CD4-positive, alpha-beta T cell (primary cell): ENCODE data around the gene KANK4. TPM values are rescaled to one million over a fixed set of nuclear protein-coding genes. Genes with fewer than 3 reads are reported as not detected.
A peak's percentile ranks its signal among the peaks of the same experiment; 100 is the strongest.

Source experiments
- ATAC-seq: fragments of 200-7000 bp; cut with Tn5 transposase; one replicate; pipeline ENCODE4 v1.10.0; 2022; ENCODE audit warnings: mild to moderate bottlenecking; ENCODE audit not compliant: poor library complexity
- CTCF ChIA-PET: fragments of 350-600 bp; sonication (Branson Sonifier 250); formaldehyde crosslinking; loops from one replicate; lab custom pipeline; 2021; ENCODE audit warnings: antibody characterized with exemption, inconsistent platforms; lab: Charles Lee
- POLR2A ChIA-PET: fragments of 350-600 bp; sonication (Branson Sonifier 250); formaldehyde crosslinking; loops from one replicate; lab custom pipeline; 2021; ENCODE audit warnings: antibody characterized with exemption, inconsistent platforms; lab: Charles Lee
- DNase-seq, 14 experiments: peaks; one replicate each; pipeline ENCODE4 v3.0.0-alpha.2; 2013 to 2020; ENCODE audit warnings: mixed read lengths in 2 of 14
- H3K27ac ChIP-seq, 2 donors: one replicate each; pipeline versions ENCODE4 v1.5.1 to v1.7.0; 2013; ENCODE audit warnings: low read length in 2 of 2, low read depth in 1 of 2, mild to moderate bottlenecking in 1 of 2
- H3K27me3 ChIP-seq, 2 experiments: 1 replicate in 1 of 2; 2 replicates in 1 of 2; pipeline versions ENCODE4 v1.6.1 to v1.7.0; 2013; ENCODE audit warnings: low read length in 2 of 2, control low read depth in 1 of 2, mild to moderate bottlenecking in 1 of 2, moderate library complexity in 1 of 2; ENCODE audit not compliant: insufficient read depth in 2 of 2, control insufficient read depth in 1 of 2
- H3K36me3 ChIP-seq: one replicate; pipeline ENCODE4 v1.6.1; 2013; ENCODE audit warnings: low read length, control low read depth; ENCODE audit not compliant: insufficient read depth
- H3K4me1 ChIP-seq: one replicate; pipeline ENCODE4 v1.6.1; 2013; ENCODE audit warnings: low read length, control low read depth; ENCODE audit not compliant: insufficient read depth
- H3K4me3 ChIP-seq: one replicate; pipeline ENCODE4 v1.5.1; 2013; ENCODE audit warnings: mild to moderate bottlenecking, low read length, moderate library complexity
- H3K9me3 ChIP-seq, 2 experiments: 1 replicate in 1 of 2; 2 replicates in 1 of 2; pipeline versions ENCODE4 v1.6.1 to v1.7.0; 2013; ENCODE audit warnings: low read length in 2 of 2, mild to moderate bottlenecking in 2 of 2, control low read depth in 1 of 2, moderate library complexity in 1 of 2; ENCODE audit not compliant: control insufficient read depth in 1 of 2, insufficient read depth in 1 of 2
- H3K27ac Mint-ChIP-seq: one replicate; pipeline ENCODE4 v1.8.0; 2020; ENCODE audit warnings: mixed read lengths
- H3K27me3 Mint-ChIP-seq: one replicate; pipeline ENCODE4 v1.8.0; 2021; ENCODE audit warnings: mixed read lengths
- H3K36me3 Mint-ChIP-seq: one replicate; pipeline ENCODE4 v1.8.0; 2021; ENCODE audit warnings: low read depth, mixed read lengths
- H3K4me1 Mint-ChIP-seq: one replicate; pipeline ENCODE4 v1.8.0; 2021; ENCODE audit warnings: low read depth, mixed read lengths
- H3K4me3 Mint-ChIP-seq: one replicate; pipeline ENCODE4 v1.8.0; 2020; ENCODE audit warnings: mild to moderate bottlenecking, mixed read lengths
- H3K9me3 Mint-ChIP-seq: one replicate; pipeline ENCODE4 v1.8.0; 2020; ENCODE audit warnings: mixed read lengths
- intact Hi-C, 2 experiments: fragments of 100-400 bp; cut with DNase I in 1 of 2; cut with micrococcal nuclease in 1 of 2; formaldehyde crosslinking; loops; one replicate each; pipeline versions ENCODE4 v1.15.1 to v1.9.0; 2023 to 2025; cut with DNase I, micrococcal nuclease
- total RNA-seq, 174 experiments: library from RNA in 2 of 174; stranded (reverse) in 2 of 174; gene quantifications; one replicate each; pipeline ENCODE4 v1.2.3 and lab custom pipeline; 2021 to 2026
- TF ChIP-seq, protein P1 (sequence below): fragments of 200-600 bp; IDR thresholded peaks from one replicate; pipeline ENCODE4 v1.8.0; 2022; ENCODE audit warnings: antibody characterized with exemption, mild to moderate bottlenecking

The KANK4 gene
- total RNA-seq, 2 experiments from 2014 or later: not detected

DNA sequence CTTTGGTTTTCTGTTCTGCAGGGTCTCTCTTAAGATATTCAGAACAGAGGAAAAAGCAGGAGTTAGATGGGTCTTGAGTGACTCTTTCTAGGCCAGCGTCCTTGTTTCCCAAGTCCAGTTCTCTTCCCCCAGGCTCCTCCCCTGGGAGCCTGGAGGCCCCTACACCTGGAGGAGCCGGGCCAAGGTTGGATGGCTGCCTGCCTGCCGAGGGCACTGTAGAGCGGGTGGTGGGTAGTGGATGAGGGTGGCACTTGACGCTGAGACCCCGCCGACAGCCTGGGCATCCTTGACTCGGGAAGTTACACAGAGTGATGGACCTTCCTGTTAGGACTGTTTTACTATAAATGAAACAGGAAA lies 17.4 kb upstream of the KANK4 start:
- intact Hi-C loops: no loop called here
- ChIA-PET POLR2A (no interaction called here), CTCF (no interaction called here)
- Histone ChIP-seq H3K36me3 (no peaks in the 10 kb centered on the region), H3K4me1 (no peaks in the 10 kb centered on the region), H3K27me3 (no peaks in the 10 kb centered on the region), H3K27ac (no peak overlapping the region), H3K4me3 (no peak overlapping the region), H3K9me3 (no peaks in the 10 kb centered on the region)
- DNase-seq (no peak), ATAC-seq (no peak)
- H3K4me1 Mint-ChIP-seq: no peaks in the 10 kb centered on the region
- H3K36me3 Mint-ChIP-seq: no peaks in the 10 kb centered on the region
- H3K27ac Mint-ChIP-seq: no peak overlapping the region
- no peaks in the 10 kb centered on the region for H3K9me3 Mint-ChIP-seq
- TF ChIP-seq, protein P1, sequence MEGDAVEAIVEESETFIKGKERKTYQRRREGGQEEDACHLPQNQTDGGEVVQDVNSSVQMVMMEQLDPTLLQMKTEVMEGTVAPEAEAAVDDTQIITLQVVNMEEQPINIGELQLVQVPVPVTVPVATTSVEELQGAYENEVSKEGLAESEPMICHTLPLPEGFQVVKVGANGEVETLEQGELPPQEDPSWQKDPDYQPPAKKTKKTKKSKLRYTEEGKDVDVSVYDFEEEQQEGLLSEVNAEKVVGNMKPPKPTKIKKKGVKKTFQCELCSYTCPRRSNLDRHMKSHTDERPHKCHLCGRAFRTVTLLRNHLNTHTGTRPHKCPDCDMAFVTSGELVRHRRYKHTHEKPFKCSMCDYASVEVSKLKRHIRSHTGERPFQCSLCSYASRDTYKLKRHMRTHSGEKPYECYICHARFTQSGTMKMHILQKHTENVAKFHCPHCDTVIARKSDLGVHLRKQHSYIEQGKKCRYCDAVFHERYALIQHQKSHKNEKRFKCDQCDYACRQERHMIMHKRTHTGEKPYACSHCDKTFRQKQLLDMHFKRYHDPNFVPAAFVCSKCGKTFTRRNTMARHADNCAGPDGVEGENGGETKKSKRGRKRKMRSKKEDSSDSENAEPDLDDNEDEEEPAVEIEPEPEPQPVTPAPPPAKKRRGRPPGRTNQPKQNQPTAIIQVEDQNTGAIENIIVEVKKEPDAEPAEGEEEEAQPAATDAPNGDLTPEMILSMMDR: no peak
- H3K4me3 Mint-ChIP-seq: no peak overlapping the region
- no peaks in the 10 kb centered on the region for H3K27me3 Mint-ChIP-seq

DNA sequence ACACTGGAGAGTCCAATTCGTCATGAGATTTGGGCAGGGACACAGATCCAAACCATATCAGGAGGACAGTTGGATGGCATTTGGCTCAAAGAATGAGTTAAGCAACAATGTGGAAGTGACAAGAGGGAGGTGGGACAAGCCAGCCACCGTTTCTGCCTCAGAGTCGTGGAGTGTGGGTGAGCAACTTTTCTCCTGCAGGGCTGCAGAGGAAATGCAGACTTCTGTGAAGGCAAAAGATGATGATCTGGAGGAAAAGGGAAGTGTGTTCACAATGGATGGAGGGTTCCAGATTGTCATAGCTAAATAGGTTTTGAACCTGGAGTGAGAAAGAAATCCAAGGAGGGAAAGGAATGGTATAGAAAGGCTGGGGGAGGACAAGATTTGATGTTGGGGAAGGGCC lies 16.4 kb upstream of the KANK4 start:
- no peaks in the 10 kb centered on the region for H3K36me3 ChIP-seq

DNA sequence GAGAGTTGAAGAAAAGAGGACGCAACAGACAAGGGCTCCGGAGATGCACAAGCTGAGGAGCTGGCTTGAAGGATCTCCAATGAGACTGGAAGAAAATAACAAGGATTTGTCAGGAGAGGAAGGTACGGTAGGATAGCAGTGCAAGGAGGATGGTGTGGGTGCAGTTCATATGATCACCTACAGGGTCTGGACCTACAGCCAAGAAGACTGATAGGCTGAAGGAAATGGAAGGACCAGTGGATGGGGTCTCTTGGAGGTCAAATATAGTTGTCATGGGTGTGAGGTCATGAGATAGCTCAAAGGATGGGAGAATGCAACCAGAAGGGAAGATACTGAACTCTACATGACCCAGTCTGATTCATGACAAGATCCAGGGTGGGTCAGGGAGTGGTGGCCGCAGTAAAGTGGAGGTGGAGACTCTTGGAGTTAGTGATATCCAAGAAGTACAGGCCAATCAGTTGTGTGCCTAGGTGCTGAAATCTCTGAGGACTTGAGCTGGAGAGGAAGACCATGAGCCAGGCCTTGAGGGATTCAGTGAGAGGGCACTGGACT lies 15.3 kb upstream of the KANK4 start:
- H3K9me3 Mint-ChIP-seq: no peaks in the 10 kb centered on the region
- CTCF ChIA-PET: no interaction called here
- no peaks in the 10 kb centered on the region for H3K9me3 ChIP-seq
- no peaks in the 10 kb centered on the region for H3K4me1 ChIP-seq
- DNase-seq: no peak
- H3K4me3 ChIP-seq: no peak overlapping the region
- no peak overlapping the region for H3K4me3 Mint-ChIP-seq
- POLR2A ChIA-PET: no interaction called here
- no peaks in the 10 kb centered on the region for H3K27me3 Mint-ChIP-seq
- no peak for ATAC-seq
- no peak overlapping the region for H3K27ac Mint-ChIP-seq
- no peaks in the 10 kb centered on the region for H3K36me3 Mint-ChIP-seq
- H3K36me3 ChIP-seq: no peaks in the 10 kb centered on the region
- H3K4me1 Mint-ChIP-seq: no peaks in the 10 kb centered on the region
- TF ChIP-seq, protein P1: no peak
- no peaks in the 10 kb centered on the region for H3K27me3 ChIP-seq
- intact Hi-C loops: no loop called here
- no peak overlapping the region for H3K27ac ChIP-seq

More for the DNA sequence above, 16.4 kb upstream of the KANK4 start:
- Histone ChIP-seq H3K4me3 (no peak overlapping the region), H3K4me1 (no peaks in the 10 kb centered on the region), H3K27ac (no peak overlapping the region), H3K27me3 (no peaks in the 10 kb centered on the region), H3K9me3 (no peaks in the 10 kb centered on the region)
- Mint-ChIP-seq H3K4me3 (no peak overlapping the region), H3K9me3 (no peaks in the 10 kb centered on the region), H3K36me3 (no peaks in the 10 kb centered on the region), H3K27ac (no peak overlapping the region), H3K4me1 (no peaks in the 10 kb centered on the region), H3K27me3 (no peaks in the 10 kb centered on the region)
- POLR2A ChIA-PET: interaction anchor here (0.6 kb wide), 1 partner anchor 83 kb away, joined by 3 read pairs; no protein-coding TSS in a partner anchor
- CTCF ChIA-PET: no interaction called here
- DNase-seq: peak in 2 of 14 experiments; percentile 4 to 21
- no peak for ATAC-seq
- intact Hi-C loops: no loop called here
- TF ChIP-seq, protein P1: no peak
